Mononuclear cell (primary cell): ENCODE measurements around the gene DOCK9. TPM values are rescaled to one million over a fixed set of nuclear protein-coding genes. Genes with fewer than 3 reads are reported as not detected.

Experiments
- H3K27me3 ChIP-seq: 2 replicates; pipeline ENCODE4 v1.6.0; 2011; ENCODE audit warnings: low read length, control low read depth; ENCODE audit not compliant: insufficient read depth
- H3K4me1 ChIP-seq: 2 replicates; pipeline ENCODE4 v1.5.1; 2011; ENCODE audit warnings: mild to moderate bottlenecking, low read length, control low read depth; ENCODE audit not compliant: insufficient read depth
- H3K4me3 ChIP-seq: 2 replicates; pipeline ENCODE4 v1.5.1; 2011; ENCODE audit warnings: mild to moderate bottlenecking, low read length, moderate library complexity
- H3K9me3 ChIP-seq: 2 replicates; pipeline ENCODE4 v1.5.1; 2011; ENCODE audit warnings: low read depth, mild to moderate bottlenecking, control low read depth, low read length
- total RNA-seq: library from RNA; depleted of rRNA; stranded (reverse); fragments of >200 nt; gene quantifications from one replicate; pipeline ENCODE4 v1.2.3, GENCODE V29; 2012

The DOCK9 gene
- total RNA-seq, 1 donor = 54.9 TPM

DNA sequence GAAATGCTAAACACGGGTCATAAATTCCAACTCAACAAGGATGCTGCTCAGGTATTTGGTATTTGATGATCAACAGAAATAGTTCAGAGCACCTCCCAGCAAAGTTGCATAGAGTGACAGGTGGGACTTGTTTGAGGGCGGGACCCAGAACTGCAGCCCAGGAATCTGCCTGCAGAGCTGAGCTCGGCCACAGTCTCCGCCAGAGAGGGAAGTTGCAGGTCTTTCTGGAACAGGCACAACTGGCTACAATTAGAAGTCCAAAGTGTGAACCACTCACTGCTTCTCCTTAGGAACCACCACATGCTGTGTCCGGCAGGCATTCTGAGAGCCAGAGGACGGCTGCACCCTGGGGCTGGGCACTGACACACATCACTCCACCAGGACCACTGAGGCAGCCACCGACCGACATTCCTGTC, 226.5 kb downstream of the DOCK9 start:
- Histone ChIP-seq H3K27me3 (peaks cover 26% of the 10 kb centered on the region), H3K9me3 (no peaks in the 10 kb centered on the region), H3K4me3 (no peak overlapping the region), H3K4me1 (no peaks in the 10 kb centered on the region)

DNA sequence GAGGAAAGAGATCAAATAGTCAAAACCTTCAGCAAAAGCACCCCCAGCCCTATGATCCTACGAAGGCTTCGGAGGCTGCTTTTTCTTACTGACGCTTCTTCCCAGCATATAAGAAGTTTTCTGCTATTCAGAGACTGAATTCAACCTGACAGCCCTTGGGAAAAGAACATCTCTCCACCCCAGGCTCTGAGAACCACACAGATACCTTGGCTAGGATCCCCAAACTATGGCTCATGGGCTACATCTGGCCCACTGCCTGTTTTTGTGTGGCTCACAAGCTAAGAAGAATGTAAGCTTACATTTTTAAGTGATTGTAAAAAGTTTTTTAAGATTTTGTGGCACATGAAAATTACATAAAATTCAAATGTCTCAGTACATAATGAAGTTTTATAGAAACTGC, 228.4 kb downstream of the DOCK9 start:
- Histone ChIP-seq H3K27me3 (peaks cover 26% of the 10 kb centered on the region), H3K9me3 (no peaks in the 10 kb centered on the region), H3K4me1 (no peaks in the 10 kb centered on the region), H3K4me3 (no peak overlapping the region)

DNA sequence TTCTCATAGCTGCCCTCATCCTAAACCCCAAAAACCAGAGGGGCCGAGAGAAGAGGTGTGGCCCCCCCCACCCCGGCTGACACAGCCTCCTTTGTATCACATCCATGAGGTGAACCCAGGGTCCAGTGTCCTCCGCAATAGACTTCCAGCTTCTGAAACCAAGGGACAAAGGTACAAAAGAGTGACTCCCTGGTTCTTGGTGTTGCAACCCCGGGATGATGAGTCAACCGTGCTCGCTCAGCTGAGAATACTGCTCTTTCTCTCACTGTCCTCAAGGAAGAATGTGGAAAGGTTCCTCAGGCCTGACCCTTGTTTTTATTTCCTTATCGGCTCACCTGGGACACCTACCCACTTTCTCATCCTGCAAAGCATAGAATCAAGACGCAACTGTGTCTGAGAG, 230.9 kb downstream of the DOCK9 start:
- Histone ChIP-seq H3K27me3 (peaks cover 13% of the 10 kb centered on the region), H3K9me3 (no peaks in the 10 kb centered on the region)

More for the DNA sequence above, 230.9 kb downstream of the DOCK9 start:
- Histone ChIP-seq H3K4me3 (no peak overlapping the region), H3K4me1 (no peaks in the 10 kb centered on the region)

Other genes starting within 250 kb of the DOCK9 start
- gene SLC15A1, start 225.4 kb downstream of the DOCK9 start, total RNA-seq = not detected
- gene UBAC2, start 222.8 kb upstream of the DOCK9 start, total RNA-seq = 51.3 TPM